ENCODE measurements around the gene FAIM2. TPM values are rescaled to one million over a fixed set of nuclear protein-coding genes. Genes with fewer than 3 reads are reported as not detected.

The FAIM2 gene
- total and polyA plus RNA-seq, 9 donors: under 0.01 to 19.3 (median 2.4) TPM

DNA sequence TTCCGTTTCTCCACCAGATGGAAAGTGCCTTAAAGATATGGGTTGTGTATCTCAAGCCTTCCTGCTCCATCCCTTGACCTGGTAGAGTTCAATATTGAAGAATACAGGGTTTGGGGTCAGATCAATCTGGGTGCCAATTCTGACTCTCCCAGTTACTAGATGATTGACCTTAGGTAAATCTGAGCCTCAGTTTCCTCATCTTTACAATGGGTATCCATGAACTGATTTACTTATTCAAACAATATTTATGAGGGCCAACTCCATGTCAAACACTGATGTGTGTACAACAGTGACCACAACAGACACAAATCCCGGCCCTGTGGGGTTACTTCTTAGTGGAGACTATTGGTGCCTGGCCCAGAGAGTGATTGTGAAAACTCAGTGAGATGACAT, 7.5 kb upstream of the FAIM2 start:
- 91 to 96% (median 94%) methylated on average over 2 of the region's 2 CpGs for WGBS, 3 donors
- no peaks in the 10 kb centered on the region for H3K36me3 ChIP-seq
- H3K27ac ChIP-seq: no peak overlapping the region
- no peaks in the 10 kb centered on the region for H3K27me3 ChIP-seq
- H3K4me1 ChIP-seq (ENCODE audit: insufficient read depth): no peaks in the 10 kb centered on the region
- DNase-seq: no peak
- H3K4me3 ChIP-seq: no peak overlapping the region
- no peaks in the 10 kb centered on the region for H3K9me3 ChIP-seq
- intact Hi-C loops (cut with DNase I): no loop called here
- TF ChIP-seq EP300 (IDR thresholded peaks at IDR 0.05) (no peak), POLR2A (IDR thresholded peaks at IDR 0.05) (no peak)
- TF ChIP-seq, protein P1, sequence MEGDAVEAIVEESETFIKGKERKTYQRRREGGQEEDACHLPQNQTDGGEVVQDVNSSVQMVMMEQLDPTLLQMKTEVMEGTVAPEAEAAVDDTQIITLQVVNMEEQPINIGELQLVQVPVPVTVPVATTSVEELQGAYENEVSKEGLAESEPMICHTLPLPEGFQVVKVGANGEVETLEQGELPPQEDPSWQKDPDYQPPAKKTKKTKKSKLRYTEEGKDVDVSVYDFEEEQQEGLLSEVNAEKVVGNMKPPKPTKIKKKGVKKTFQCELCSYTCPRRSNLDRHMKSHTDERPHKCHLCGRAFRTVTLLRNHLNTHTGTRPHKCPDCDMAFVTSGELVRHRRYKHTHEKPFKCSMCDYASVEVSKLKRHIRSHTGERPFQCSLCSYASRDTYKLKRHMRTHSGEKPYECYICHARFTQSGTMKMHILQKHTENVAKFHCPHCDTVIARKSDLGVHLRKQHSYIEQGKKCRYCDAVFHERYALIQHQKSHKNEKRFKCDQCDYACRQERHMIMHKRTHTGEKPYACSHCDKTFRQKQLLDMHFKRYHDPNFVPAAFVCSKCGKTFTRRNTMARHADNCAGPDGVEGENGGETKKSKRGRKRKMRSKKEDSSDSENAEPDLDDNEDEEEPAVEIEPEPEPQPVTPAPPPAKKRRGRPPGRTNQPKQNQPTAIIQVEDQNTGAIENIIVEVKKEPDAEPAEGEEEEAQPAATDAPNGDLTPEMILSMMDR (IDR thresholded peaks at IDR 0.05): no peak

DNA sequence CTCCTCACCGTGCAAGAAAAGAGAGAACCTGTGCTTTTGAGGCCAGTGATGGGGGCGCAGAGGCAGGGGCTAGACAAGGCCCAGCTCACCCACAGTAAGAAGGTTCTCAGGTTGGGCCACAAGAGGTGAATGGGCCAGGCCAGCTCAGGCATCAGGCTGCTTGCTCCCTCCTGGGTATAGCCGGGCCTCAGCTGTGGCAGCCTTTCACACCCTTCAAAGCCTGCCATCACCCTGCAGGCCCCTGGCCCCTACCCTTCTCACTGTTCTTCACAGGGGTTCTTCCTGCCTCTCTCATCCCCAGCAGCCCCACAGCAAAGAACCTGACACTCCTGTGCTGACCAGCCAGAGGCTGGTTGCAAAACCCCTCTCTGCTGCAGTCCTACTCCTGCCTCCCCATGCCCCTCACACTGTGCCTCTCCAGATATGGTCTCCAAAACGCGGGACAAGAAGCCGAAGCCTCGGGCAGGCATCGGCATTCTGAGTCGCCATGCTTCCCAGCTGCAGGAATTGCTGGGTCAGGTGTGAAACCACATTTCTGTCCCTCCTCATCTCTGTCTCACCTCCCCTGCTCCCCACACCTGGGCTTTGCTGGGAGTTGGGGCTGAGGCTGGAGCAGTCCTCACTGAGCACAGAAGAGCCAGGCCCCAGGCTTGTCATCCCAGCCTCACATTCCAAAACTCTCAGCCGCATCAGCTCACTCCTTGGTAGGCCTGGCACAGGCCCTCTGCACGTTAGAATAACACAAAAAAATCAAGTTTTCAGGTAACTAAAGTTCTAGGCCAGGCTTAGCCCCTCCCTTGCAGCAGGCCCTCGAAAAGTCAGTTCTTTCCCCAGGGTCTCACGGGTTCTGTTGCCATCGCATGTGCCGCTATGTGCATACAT, 6.9 kb upstream of the FAIM2 start:
- no peak overlapping the region for H3K27ac ChIP-seq
- no peaks in the 10 kb centered on the region for H3K27me3 ChIP-seq
- intact Hi-C loops (cut with DNase I): no loop called here
- no peaks in the 10 kb centered on the region for H3K4me1 ChIP-seq (ENCODE audit: insufficient read depth)
- H3K9me3 ChIP-seq: no peaks in the 10 kb centered on the region
- no peak overlapping the region for H3K4me3 ChIP-seq
- no peak for TF ChIP-seq POLR2A (IDR thresholded peaks at IDR 0.05)
- no peak for TF ChIP-seq EP300 (IDR thresholded peaks at IDR 0.05)
- TF ChIP-seq, protein P1 (IDR thresholded peaks at IDR 0.05): no peak
- peak in 1 of 5 donors; percentile 25 for DNase-seq
- 92 to 95% (median 92%) methylated on average over 15 of the region's 15 CpGs for WGBS, 3 donors
- H3K36me3 ChIP-seq: no peaks in the 10 kb centered on the region

DNA sequence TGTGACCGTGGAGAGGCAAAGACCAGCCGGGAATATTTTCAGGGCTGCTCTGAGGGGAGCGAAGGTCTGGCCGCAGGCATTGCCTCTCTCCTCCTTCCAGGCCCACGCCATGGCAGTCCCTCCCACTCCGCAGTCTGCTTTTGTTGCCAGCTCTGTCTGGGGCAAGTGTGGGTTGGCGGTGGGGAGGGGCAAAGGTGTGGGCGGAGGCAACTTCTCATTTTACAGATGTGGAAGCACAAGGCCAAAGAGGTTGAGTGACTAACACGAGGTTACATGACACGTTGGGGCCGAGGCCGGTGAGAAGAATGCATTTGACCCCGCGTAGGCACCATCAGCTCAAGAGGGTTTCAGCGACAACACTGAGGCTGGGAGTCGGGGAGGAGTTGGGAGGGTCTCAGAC, 6.1 kb upstream of the FAIM2 start:
- TF ChIP-seq EP300 (IDR thresholded peaks at IDR 0.05) (no peak), POLR2A (IDR thresholded peaks at IDR 0.05) (no peak)
- TF ChIP-seq, protein P1 (IDR thresholded peaks at IDR 0.05): no peak

DNA sequence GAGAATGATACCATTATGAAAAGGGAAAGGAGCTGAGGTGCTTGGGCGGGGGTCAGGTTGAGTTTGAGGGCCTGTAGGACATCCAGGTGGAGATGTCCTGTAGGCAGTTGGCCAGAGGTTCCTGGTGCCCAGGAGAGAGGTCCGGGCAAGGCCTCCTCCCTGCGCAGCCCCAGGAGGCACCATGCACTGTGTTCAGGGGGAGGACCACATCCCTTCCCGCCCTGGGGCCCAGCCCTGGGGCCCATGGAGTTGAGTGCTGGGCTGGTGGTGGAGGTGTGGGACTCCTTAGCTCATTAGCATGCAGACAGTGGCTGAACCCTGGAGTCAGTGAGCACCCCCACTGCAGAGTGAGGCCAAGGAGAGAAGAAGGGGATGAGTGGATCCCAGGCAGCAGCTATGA, 5.7 kb upstream of the FAIM2 start:
- TF ChIP-seq POLR2A (IDR thresholded peaks at IDR 0.05) (no peak), EP300 (IDR thresholded peaks at IDR 0.05) (no peak)
- TF ChIP-seq, protein P1 (IDR thresholded peaks at IDR 0.05): no peak
- Histone ChIP-seq H3K27me3 (no peaks in the 10 kb centered on the region), H3K27ac (no peak overlapping the region), H3K36me3 (no peaks in the 10 kb centered on the region), H3K4me3 (no peak overlapping the region), H3K4me1 (ENCODE audit: insufficient read depth) (no peaks in the 10 kb centered on the region), H3K9me3 (no peaks in the 10 kb centered on the region)
- intact Hi-C loops (cut with DNase I): no loop called here
- DNase-seq: peak in 1 of 5 donors; percentile 19
- 87 to 97% (median 97%) methylated on average over 4 of the region's 4 CpGs for WGBS, 3 donors

More for the DNA sequence above, 6.1 kb upstream of the FAIM2 start:
- Histone ChIP-seq H3K4me3 (no peak overlapping the region), H3K4me1 (ENCODE audit: insufficient read depth) (no peaks in the 10 kb centered on the region), H3K27ac (no peak overlapping the region), H3K9me3 (no peaks in the 10 kb centered on the region), H3K36me3 (no peaks in the 10 kb centered on the region), H3K27me3 (no peaks in the 10 kb centered on the region)
- intact Hi-C loops (cut with DNase I): no loop called here
- 58 to 65% (median 60%) methylated on average over 16 of the region's 16 CpGs for WGBS, 3 donors
- DNase-seq: peak in 1 of 5 donors; percentile 41
